OCI-LY3 (cell line): ENCODE data around the gene MKLN1.

Source experiments
- CTCF ChIP-seq: fragments of 200-600, 300-600 bp; sonication (generic); IDR thresholded peaks from 2 replicates; pipeline ENCODE4 v1.5.1; 2014; ENCODE audit warnings: antibody characterized with exemption, low read length, low read depth
- EZH2phosphoT487 ChIP-seq: fragments of 200-600 bp; shearing (Covaris generic); IDR thresholded peaks from 2 replicates; pipeline ENCODE4 v1.6.1; 2018; ENCODE audit warnings: antibody characterized with exemption, mixed run types, low read depth

GRCh38 chr7:131431289-131431688, 103.6 kb downstream of the MKLN1 start:
- no peak for TF ChIP-seq CTCF
- TF ChIP-seq EZH2phosphoT487: no peak
